Gastrocnemius medialis (tissue), 4 donors: ENCODE data around the gene UTS2B.

Experiments used
- CTCF ChIP-seq, 5 experiments: fragments of 450-650 bp in 3 of 5; fragments of 200-600 bp in 2 of 5; sonication (generic) in 2 of 5; IDR thresholded peaks in 4 of 5; conservative IDR thresholded peaks in 1 of 5; 1 replicate in 4 of 5; 2 replicates in 1 of 5; pipeline ENCODE4 v1.5.1; 2016 to 2019; ENCODE audit warnings: antibody characterized with exemption in 5 of 5, mild to moderate bottlenecking in 3 of 5, moderate library complexity in 3 of 5
- POLR2A ChIP-seq, 2 donors: fragments of 450-650 bp; IDR thresholded peaks; one replicate each; pipeline ENCODE4 v1.6.1; 2017; ENCODE audit warnings: antibody characterized with exemption in 2 of 2, mild to moderate bottlenecking in 2 of 2, moderate library complexity in 2 of 2

GRCh38 chr3:191261304-191261638 is 69.1 kb downstream of the UTS2B start:
- TF ChIP-seq CTCF (IDR thresholded peaks at IDR 0.05 in 4 of 5, conservative IDR thresholded peaks at IDR 0.05 in 1 of 5) (no peak), POLR2A (IDR thresholded peaks at IDR 0.05) (no peak)
